ENCODE results near the gene RAB33B.
"Not testable (repeated sequence)": the region's sequence is repeated elsewhere in the genome, so short reads cannot be mapped to it uniquely, and the experiment has no call there.

The RAB33B gene

DNA sequence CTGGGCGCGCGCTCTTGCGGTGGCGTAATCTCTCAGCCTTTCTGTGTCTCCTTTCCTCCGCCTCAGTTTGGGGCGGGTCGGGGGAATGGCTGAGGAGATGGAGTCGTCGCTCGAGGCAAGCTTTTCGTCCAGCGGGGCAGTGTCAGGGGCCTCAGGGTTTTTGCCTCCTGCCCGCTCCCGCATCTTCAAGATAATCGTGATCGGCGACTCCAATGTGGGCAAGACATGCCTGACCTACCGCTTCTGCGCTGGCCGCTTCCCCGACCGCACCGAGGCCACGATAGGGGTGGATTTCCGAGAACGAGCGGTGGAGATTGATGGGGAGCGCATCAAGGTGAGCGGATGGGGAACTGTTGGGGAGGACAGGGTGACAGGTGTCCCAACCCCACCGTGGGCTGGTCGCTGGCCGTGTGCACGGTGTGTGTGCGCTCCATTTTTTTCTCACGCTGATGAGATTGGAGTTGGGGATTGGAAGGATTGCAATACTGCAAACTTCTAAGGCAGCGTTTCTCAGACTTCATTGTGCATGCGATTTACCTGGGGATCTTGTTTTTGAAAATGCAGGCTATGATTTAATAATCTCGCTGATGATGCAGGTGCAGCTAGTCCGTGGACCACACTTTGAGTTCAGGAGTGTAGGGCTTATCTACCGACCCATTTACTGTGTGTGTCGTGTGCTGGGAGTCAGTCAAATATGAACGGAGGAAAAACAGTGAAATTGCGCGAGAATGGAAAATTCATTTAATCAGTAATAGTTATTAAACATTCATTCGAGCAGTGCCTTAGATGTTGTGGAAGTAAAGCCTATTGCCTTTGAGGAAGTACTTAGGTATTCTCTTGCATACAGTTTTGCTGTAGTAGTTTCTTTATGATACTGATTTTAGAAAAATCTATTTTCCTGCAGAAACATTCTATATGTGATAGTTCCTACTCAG is at the start of gene RAB33B:
Gene RAB33B (plus strand): TSS at position 11 of the 935 bp plus-strand sequence. CDS start 75 bp downstream, at position 86.
- peaks cover 7% of the 10 kb centered on the region for H3K36me3 Mint-ChIP-seq
- peak within 1 kb of the TSS; percentile 97 for H3K27ac Mint-ChIP-seq
- ATAC-seq = peak; percentile 17
- peaks cover 59% of the 10 kb centered on the region for H3K4me1 Mint-ChIP-seq
- H3K9me3 Mint-ChIP-seq = no peaks in the 10 kb centered on the region
- H3K4me3 Mint-ChIP-seq = peak within 1 kb of the TSS; percentile 97
- H3K27me3 Mint-ChIP-seq = no peaks in the 10 kb centered on the region

GRCh38 chr4:139410312-139410711 is 43.6 kb upstream of the RAB33B start:
- H3K4me1 Mint-ChIP-seq = no peaks in the 10 kb centered on the region
- no peak overlapping the region for H3K4me3 Mint-ChIP-seq
- H3K27me3 Mint-ChIP-seq = no peaks in the 10 kb centered on the region
- ATAC-seq = no peak
- no peak overlapping the region for H3K27ac Mint-ChIP-seq
- H3K9me3 Mint-ChIP-seq = peaks cover 7% of the 10 kb centered on the region
- peaks cover 59% of the 10 kb centered on the region for H3K36me3 Mint-ChIP-seq

DNA sequence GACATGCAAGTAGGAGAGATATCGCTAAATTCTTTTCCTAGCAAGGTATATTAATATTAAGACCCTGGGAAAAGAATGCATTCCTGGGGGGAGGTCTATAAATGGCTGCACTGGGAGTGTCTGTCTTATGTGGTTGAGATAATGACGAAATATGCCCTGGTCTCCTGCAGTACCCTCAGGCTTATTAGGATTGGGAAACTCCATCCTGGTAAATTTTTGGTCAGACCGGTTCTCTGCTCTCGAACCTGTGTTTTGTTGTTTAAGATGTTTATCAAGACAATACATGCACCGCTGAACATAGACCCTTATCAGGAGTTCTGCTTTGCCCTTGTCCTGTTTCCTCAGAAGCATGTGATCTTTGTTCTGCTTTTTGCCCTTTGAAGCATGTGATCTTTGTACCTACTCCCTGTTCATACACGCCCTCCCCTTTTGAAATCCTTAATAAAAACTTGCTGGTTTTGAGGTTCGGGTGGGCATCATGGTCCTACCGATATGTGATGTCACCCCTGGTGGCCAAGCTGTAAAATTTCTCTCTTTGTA is 39.2 kb upstream of the RAB33B start:
- not testable (repeated sequence) for H3K9me3 Mint-ChIP-seq, H3K4me1 Mint-ChIP-seq, ATAC-seq, H3K27me3 Mint-ChIP-seq, H3K27ac Mint-ChIP-seq, H3K4me3 Mint-ChIP-seq
- peaks cover 48% of the 10 kb centered on the region for H3K36me3 Mint-ChIP-seq

- no peak for ATAC-seq
- Mint-ChIP-seq H3K27me3 (no peaks in the 10 kb centered on the region), H3K36me3 (peaks cover 58% of the 10 kb centered on the region), H3K4me3 (no peak overlapping the region), H3K9me3 (peaks cover 7% of the 10 kb centered on the region), H3K27ac (no peak overlapping the region), H3K4me1 (peaks cover 6% of the 10 kb centered on the region)
These were observed 37.7 kb upstream of the RAB33B start for GRCh38 chr4:139416073-139416673.

DNA sequence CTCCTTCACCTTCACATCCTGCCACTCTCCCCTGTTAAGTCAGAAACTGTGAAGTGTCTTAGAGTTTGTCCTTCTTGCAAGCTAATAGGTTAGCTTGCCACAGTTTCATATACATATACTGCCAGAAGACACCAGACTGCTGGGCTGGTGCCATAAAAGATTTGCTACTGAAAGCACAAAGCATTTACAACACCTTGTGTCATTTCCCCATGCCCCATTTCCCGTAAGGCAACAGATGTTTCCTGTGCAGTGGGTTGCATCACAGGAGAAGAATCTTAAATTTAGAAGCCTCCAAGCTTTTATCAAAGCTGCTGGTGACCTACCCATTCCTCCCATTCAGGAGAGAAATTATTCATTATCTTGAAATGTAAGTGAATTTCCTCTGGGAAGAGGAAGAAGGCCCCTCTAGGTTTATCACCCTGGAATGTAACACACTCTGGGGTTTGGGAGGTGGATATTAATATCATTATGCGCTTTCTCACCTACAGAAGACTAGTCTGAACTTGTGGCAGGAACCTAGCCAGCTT is 34.5 kb upstream of the RAB33B start:
- H3K36me3 Mint-ChIP-seq = peaks cover 62% of the 10 kb centered on the region
- no peak overlapping the region for H3K4me3 Mint-ChIP-seq

DNA sequence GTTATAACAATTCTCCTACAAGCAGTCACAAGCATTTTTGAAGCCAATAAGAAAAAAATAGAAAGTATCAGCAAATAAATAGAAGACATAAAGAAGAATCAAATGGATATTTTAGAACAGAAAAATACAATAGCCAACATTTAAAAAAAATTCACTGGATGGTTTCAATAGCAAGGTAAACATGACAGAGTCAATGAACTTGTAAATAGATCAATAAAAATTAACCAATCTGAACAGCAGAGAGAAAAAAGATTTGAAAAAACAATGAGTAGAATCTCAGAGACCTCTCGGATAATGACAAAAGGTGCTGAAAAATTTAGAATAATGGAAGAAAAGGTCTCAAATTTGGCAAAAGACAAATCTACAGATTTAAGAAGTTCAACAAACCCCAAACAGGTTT is 33.3 kb upstream of the RAB33B start:
- Mint-ChIP-seq H3K4me1 (peaks cover 6% of the 10 kb centered on the region), H3K36me3 (peaks cover 52% of the 10 kb centered on the region), H3K9me3 (peaks cover 3% of the 10 kb centered on the region), H3K27ac (no peak overlapping the region), H3K4me3 (no peak overlapping the region), H3K27me3 (no peaks in the 10 kb centered on the region)
- ATAC-seq = no peak

More for the DNA sequence above, 34.5 kb upstream of the RAB33B start:
- Mint-ChIP-seq H3K27ac (no peak overlapping the region), H3K27me3 (no peaks in the 10 kb centered on the region), H3K4me1 (peaks cover 6% of the 10 kb centered on the region), H3K9me3 (peaks cover 7% of the 10 kb centered on the region)
- no peak for ATAC-seq

GRCh38 chr4:139436122-139436521 is 17.8 kb upstream of the RAB33B start:
- H3K36me3 Mint-ChIP-seq = peaks cover 53% of the 10 kb centered on the region
- no peak overlapping the region for H3K4me3 Mint-ChIP-seq
- H3K4me1 Mint-ChIP-seq = no peaks in the 10 kb centered on the region
- no peak overlapping the region for H3K27ac Mint-ChIP-seq
- no peak for ATAC-seq
- no peaks in the 10 kb centered on the region for H3K27me3 Mint-ChIP-seq
- H3K9me3 Mint-ChIP-seq = peaks cover 14% of the 10 kb centered on the region

DNA sequence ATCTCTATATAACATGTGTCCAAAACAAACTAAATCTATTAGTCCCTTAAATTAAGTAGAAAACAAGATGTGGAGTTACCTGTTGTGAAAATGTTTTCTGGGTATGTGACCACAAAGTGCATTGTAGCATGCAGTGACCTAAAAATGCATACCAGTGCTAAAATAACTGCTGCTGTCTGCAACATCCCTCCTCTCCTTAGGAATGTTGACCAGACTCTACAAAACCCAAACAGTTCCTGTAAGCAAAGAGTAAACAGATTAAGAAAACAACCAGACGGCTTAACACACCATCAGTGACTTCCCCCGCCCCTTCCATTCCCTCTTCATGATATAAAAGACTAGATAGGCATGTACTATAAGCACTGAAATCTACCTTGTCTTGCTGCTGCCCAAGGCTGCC is 15.8 kb upstream of the RAB33B start:
- H3K4me3 Mint-ChIP-seq = no peak overlapping the region
- no peaks in the 10 kb centered on the region for H3K27me3 Mint-ChIP-seq
- H3K4me1 Mint-ChIP-seq = no peaks in the 10 kb centered on the region
- peaks cover 14% of the 10 kb centered on the region for H3K9me3 Mint-ChIP-seq
- no peak for ATAC-seq
- peaks cover 44% of the 10 kb centered on the region for H3K36me3 Mint-ChIP-seq
- H3K27ac Mint-ChIP-seq = no peak overlapping the region

DNA sequence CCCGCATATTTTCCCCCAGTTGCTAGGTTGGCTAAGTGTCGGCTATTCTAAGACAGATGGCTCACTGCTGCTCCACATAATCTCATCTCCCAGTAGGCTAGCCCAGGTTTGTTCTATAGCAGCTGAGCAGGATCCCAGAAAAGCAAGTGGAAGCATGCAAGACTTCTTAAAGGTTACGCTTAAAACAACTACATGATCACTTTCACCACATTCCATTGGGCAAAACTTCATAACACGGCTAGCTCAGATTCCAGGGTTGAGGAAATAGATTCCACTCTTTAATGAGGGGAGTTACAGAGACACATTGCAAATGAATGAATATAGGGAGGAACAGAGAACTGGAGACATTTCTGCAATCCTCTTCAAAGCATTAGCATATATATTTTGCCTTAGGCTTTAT is 12.9 kb upstream of the RAB33B start:
- H3K4me1 Mint-ChIP-seq = no peaks in the 10 kb centered on the region
- no peak overlapping the region for H3K27ac Mint-ChIP-seq
- H3K27me3 Mint-ChIP-seq = no peaks in the 10 kb centered on the region
- peaks cover 14% of the 10 kb centered on the region for H3K9me3 Mint-ChIP-seq
- no peak for ATAC-seq
- H3K4me3 Mint-ChIP-seq = no peak overlapping the region
- H3K36me3 Mint-ChIP-seq = peaks cover 50% of the 10 kb centered on the region

- H3K9me3 Mint-ChIP-seq = peaks cover 5% of the 10 kb centered on the region
- no peak overlapping the region for H3K27ac Mint-ChIP-seq
- ATAC-seq = no peak
- peaks cover 3% of the 10 kb centered on the region for H3K4me1 Mint-ChIP-seq
- H3K4me3 Mint-ChIP-seq = no peak overlapping the region
- peaks cover 33% of the 10 kb centered on the region for H3K36me3 Mint-ChIP-seq
- H3K27me3 Mint-ChIP-seq = no peaks in the 10 kb centered on the region
These were observed 10.3 kb upstream of the RAB33B start for GRCh38 chr4:139443661-139444060.

DNA sequence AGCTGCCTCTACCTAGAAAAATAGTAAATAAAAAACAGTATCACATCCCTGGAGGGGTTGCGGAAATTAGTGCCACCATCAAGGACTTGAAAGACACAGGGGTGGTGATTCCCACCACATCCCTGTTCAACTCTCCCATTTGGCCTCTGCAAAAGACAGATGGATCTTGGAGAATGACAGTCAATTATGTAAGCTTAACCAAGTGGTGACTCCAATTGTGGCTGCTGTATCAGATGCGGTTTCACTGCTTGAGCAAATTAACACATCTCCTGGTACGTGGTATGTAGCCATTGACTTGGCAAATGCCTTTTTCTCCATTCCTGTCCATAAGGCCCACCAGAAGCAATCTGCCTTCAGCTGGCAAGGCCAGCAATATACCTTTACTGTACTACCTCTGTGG is 9.0 kb upstream of the RAB33B start:
- ATAC-seq, H3K9me3 Mint-ChIP-seq, H3K4me1 Mint-ChIP-seq, H3K4me3 Mint-ChIP-seq, H3K27me3 Mint-ChIP-seq, H3K27ac Mint-ChIP-seq: not testable (repeated sequence)
- peaks cover 27% of the 10 kb centered on the region for H3K36me3 Mint-ChIP-seq

DNA sequence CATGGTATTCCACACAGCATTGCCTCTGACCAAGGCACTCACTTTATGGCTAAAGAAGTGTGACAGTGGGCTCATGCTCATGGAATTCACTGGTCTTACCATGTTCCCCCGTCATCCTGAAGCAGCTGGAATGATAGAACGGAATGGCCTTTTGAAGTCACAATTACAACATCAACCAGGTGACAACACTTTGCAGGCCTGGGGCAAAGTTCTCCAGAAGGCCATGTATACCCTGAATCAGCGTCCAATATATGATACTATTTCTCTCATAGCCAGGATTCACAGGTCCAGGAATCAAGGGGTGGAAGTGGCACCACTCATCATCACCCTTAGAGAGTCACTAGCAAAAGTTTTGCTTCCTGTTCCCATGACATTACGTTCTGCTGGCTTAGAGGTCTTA is 6.8 kb upstream of the RAB33B start:
- not testable (repeated sequence) for ATAC-seq, H3K4me3 Mint-ChIP-seq, H3K4me1 Mint-ChIP-seq, H3K27ac Mint-ChIP-seq, H3K27me3 Mint-ChIP-seq, H3K9me3 Mint-ChIP-seq
- H3K36me3 Mint-ChIP-seq = peaks cover 19% of the 10 kb centered on the region

DNA sequence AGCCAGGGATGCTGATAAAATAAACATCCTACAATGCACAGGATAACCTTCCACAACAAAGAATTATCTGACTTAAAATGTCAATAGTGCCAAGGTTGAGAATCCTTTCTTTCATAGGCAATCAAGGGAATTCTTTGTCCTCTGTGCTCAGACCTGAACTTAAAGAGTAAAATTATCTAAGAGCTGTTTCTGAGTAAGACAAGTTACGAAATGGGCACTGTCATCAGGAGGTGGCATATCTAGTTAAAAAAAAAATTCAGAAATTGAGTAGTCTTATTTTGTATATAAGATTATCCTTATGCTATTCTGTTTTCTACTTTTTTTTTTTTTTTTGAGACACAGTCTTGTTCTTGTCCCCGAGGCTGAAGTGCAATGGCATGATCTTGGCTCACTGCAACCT is 3.3 kb upstream of the RAB33B start:
- H3K4me3 Mint-ChIP-seq = no peak overlapping the region
- ATAC-seq = no peak
- H3K4me1 Mint-ChIP-seq = peaks cover 29% of the 10 kb centered on the region
- H3K27ac Mint-ChIP-seq = no peak overlapping the region
- no peaks in the 10 kb centered on the region for H3K9me3 Mint-ChIP-seq
- peaks cover 13% of the 10 kb centered on the region for H3K36me3 Mint-ChIP-seq
- H3K27me3 Mint-ChIP-seq = no peaks in the 10 kb centered on the region

DNA sequence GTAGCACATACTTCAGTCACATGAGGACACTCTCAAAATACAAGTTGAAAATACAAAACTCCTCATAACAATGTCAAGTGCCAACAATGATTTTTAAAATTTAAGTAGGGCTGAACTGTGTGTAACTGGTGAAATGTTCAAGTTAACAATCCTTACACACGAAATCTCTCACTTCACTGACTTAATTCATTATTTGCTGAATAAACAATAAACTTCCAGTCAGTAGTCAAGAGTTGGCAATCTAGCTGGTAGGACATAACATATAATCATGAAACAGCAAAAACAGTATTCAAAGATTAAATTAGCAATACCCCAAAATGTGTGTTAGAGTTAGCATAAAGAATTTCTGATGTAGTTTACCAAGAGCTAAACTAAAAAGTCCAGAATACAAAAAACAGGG is 1.9 kb upstream of the RAB33B start:
- H3K27ac Mint-ChIP-seq = no peak overlapping the region

GRCh38 chr4:139453041-139453370 is 915 bp upstream of the RAB33B start:
- peak; percentile 73 for ATAC-seq
- Mint-ChIP-seq H3K4me3 (peak overlapping the region; percentile 97), H3K4me1 (peaks cover 52% of the 10 kb centered on the region), H3K27ac (peak overlapping the region; percentile 97), H3K36me3 (peaks cover 13% of the 10 kb centered on the region), H3K9me3 (no peaks in the 10 kb centered on the region), H3K27me3 (no peaks in the 10 kb centered on the region)

More for the DNA sequence above, 1.9 kb upstream of the RAB33B start:
- no peaks in the 10 kb centered on the region for H3K9me3 Mint-ChIP-seq
- ATAC-seq = no peak
- peaks cover 13% of the 10 kb centered on the region for H3K36me3 Mint-ChIP-seq
- H3K4me1 Mint-ChIP-seq = peaks cover 42% of the 10 kb centered on the region
- no peak overlapping the region for H3K4me3 Mint-ChIP-seq
- H3K27me3 Mint-ChIP-seq = no peaks in the 10 kb centered on the region

Data from stimulated activated memory B cell treated with anti-CD40 and anti-IgM and Interleukin-4, amounts not matched to agents 10 μg/mL and 1 μg/mL and 100 μg/mL, for 72 hours (primary cell).